HG02938 (cell line): ENCODE results near the gene KHK.

Experiments used
- ATAC-seq: cut with Tn5 transposase; IDR thresholded peaks from one replicate; pipeline ENCODE4 v1.9.1; 2021; ENCODE audit warnings: mild to moderate bottlenecking, moderate library complexity; ENCODE audit not compliant: unreplicated experiment

KHK gene

DNA sequence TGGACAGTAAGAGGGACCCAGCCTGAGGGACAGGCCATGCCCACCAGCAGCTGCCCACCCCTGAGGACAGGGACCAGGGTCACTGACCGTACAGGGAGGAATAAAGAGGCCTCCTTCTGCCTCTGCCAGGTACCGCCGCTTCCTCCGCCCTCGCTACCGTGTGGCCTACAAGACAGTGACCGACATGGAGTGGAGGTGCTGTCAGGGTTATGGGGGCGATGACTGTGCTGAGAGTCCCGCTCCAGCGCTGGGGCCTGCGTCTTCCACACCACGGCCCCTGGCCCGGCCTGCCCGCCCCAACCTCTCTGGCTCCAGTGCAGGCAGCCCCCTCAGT lies 6.0 kb upstream of the KHK start:
- no peak for ATAC-seq

DNA sequence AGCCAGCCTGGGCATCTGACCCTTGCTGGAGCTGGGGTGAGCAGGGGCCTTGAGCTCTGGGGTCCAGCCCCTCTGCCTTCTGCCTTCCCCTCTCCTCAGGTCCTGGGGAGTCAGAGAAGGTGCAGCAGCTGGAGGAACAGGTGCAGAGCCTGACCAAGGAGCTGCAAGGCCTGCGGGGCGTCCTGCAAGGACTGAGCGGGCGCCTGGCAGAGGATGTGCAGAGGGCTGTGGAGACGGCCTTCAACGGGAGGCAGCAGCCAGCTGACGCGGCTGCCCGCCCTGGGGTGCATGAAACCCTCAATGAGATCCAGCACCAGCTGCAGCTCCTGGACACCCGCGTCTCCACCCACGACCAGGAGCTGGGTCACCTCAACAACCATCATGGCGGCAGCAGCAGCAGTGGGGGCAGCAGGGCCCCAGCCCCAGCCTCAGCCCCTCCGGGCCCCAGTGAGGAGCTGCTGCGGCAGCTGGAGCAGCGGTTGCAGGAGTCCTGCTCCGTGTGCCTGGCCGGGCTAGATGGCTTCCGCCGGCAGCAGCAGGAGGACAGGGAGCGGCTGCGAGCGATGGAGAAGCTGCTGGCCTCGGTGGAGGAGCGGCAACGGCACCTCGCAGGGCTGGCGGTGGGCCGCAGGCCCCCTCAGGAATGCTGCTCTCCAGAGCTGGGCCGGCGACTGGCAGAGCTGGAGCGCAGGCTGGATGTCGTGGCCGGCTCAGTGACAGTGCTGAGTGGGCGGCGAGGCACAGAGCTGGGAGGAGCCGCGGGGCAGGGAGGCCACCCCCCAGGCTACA lies 4.4 kb upstream of the KHK start:
- no peak for ATAC-seq

DNA sequence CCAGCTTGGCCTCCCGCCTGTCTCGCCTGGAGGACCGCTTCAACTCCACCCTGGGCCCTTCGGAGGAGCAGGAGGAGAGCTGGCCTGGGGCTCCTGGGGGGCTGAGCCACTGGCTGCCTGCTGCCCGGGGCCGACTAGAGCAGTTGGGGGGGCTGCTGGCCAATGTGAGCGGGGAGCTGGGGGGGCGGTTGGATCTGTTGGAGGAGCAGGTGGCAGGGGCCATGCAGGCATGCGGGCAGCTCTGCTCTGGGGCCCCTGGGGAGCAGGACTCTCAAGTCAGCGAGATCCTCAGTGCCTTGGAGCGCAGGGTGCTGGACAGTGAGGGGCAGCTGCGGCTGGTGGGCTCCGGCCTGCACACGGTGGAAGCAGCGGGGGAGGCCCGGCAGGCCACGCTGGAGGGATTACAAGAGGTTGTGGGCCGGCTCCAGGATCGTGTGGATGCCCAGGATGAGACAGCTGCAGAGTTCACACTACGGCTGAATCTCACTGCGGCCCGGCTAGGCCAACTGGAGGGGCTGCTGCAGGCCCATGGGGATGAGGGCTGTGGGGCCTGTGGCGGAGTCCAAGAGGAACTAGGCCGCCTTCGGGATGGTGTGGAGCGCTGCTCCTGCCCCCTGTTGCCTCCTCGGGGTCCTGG lies 3.7 kb upstream of the KHK start:
- no peak for ATAC-seq

DNA sequence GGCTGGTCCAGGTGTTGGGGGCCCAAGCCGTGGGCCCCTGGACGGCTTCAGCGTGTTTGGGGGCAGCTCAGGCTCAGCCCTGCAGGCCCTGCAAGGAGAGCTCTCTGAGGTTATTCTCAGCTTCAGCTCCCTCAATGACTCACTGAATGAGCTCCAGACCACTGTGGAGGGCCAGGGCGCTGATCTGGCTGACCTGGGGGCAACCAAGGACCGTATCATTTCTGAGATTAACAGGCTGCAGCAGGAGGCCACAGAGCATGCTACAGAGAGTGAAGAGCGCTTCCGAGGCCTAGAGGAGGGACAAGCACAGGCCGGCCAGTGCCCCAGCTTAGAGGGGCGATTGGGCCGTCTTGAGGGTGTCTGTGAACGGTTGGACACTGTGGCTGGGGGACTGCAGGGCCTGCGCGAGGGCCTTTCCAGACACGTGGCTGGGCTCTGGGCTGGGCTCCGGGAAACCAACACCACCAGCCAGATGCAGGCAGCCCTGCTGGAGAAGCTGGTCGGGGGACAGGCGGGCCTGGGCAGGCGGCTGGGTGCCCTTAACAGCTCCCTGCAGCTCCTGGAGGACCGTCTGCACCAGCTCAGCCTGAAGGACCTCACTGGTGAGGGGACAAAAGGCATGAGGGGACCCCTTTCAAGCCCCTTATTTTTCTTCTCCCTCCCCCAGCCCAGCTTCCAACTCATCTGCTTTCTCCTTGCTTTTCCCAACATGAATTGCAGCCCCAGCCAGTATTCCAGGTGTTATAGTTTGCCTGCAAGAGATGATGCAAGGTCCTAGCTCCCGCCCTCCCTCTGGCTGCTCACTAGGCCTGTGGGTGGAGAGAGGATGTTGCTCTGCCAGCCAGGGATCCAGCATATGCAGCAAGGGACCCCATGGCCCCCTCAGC lies 2.9 kb upstream of the KHK start:
- no peak for ATAC-seq

DNA sequence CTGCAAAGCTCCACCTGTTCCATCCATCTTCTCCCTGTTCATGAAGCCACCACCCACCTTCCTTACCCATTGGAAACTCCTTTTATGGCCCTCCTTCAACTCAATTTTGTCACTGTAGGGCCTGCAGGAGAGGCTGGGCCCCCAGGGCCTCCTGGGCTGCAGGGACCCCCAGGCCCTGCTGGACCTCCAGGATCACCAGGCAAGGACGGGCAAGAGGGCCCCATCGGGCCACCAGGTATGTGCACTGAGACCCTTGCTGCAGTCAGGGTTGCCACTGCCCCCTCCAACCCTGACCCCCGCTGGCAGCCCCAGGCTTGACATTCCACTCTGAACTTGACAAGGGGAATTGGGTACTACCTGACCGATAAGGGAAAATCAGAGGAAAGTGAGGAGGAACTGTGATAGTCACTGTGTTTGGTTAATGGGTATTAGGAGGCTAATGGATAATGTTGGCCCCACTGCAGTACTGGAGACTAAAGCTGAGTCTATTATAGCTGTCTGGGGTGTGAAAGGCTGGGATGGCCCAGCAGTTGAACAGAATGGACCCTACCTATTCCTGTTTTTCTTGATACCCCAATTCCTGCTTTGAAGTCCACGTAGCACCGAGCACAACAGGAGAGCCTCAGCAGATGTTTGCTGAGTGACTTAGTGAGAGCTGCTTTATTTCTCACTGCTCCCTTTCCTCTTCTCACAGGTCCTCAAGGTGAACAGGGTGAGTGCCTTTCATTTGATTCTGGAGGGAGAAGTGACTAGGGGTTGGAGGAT lies 2.1 kb upstream of the KHK start:
- ATAC-seq: no peak

DNA sequence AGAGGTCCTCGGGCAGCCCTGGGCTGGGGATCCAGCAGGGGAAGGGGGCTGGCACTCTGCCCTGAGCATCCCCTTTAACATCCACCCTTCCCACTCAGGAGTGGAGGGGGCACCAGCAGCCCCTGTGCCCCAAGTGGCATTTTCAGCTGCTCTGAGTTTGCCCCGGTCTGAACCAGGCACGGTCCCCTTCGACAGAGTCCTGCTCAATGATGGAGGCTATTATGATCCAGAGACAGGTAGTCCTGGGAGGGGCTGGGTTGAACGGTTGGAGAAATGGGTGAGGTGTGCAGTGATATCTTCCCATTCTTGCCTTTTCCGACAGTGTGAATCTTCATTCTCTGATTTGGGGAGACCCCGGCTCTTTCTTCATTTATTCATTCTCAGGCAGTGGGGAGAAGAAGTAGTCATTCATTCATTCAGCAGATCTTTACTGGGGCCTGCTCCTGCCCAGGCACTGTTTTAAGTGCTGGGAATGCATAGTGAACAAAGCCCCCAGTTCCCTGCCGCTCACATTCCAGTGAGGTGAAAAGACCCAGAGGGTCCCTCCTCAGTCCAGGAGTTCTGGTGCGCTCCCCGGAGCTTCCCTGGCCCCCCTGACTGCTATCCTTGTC lies 1.4 kb upstream of the KHK start:
- ATAC-seq: no peak

DNA sequence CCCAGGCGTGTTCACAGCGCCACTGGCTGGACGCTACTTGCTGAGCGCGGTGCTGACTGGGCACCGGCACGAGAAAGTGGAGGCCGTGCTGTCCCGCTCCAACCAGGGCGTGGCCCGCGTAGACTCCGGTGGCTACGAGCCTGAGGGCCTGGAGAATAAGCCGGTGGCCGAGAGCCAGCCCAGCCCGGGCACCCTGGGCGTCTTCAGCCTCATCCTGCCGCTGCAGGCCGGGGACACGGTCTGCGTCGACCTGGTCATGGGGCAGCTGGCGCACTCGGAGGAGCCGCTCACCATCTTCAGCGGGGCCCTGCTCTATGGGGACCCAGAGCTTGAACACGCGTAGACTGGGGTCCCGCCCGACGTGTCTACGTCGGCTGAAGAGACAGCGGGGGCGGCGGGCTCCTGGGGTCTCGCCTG lies 891 bp upstream of the KHK start:
- ATAC-seq: peak; percentile 11

DNA sequence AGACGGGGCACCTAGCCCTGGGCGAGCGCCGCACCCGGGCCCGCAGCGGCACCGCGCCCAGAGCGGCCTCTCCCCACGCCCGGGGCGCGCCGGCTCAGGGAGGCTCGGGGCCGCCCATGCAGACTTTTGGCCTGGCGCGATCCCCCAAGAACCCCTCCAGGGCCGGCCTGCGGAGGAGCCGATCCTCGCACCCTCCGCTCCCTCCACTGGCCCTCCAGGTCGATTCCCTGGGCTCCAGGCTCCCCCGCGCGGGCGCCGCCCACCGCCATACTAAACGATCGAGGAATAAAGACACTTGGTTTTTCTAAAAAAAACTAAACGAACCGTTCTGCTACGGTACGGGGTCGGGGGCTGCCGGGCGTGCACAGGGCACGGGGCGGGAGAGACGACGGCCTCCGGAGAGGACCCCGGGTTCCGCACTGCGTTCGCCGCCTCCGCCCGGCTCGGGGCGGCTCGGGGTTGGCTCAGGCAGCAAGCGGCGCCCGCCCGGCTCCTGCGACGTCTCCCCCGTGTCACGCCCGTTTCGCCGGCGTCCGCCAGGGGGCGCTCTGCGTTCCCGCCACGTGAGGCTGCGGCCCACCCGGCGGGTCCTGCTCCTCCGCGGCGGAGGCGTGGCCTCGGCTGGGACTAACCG lies 365 bp upstream of the KHK start:
- peak; percentile 73 for ATAC-seq

DNA sequence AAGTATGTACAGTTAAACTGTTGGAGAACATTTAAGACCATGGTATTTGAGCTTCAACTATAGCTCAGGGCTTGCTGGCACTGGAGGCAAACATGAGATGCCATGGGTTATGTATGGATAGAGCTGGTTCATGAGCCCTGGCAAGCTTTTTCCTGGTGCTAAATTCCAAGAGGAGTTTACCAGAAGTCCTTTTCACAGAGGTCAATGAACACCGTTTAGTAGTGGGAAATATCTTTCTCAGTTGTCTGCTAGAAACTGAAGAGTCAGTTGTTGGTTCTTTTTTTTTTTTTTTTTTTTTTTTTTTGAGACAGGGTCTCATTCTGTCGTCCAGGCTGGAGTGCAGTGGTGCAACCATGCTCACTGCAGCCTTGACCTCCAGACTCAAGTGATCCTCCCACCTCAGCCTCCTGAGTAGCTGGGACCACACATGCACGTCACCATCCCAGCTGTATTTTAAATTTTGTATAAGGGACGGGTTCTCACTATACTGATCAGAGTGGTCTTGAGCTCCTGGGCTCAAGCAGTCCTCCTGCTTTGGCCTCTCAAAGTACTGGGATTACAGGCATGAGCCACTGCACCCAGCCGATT lies 1.3 kb downstream of the KHK start:
- no peak for ATAC-seq

DNA sequence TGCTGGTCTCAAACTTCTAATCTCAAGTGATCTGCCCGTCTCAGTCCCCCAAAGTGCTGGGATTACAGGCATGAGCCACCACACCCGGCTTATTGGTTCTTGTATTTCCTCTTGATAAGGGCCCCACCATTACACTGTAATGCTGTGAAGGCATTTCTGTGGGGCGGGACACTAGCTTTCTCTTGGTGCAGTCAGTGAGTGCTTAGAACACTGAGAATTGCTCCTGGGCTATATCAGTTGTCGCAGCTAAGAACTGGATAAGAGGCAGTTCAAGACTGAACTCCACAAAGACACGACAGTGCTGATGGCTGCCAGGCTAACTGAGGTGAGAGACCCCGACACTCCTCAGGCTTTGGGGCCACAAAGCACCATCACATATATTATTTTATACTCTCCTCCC lies 2.1 kb downstream of the KHK start:
- no peak for ATAC-seq

DNA sequence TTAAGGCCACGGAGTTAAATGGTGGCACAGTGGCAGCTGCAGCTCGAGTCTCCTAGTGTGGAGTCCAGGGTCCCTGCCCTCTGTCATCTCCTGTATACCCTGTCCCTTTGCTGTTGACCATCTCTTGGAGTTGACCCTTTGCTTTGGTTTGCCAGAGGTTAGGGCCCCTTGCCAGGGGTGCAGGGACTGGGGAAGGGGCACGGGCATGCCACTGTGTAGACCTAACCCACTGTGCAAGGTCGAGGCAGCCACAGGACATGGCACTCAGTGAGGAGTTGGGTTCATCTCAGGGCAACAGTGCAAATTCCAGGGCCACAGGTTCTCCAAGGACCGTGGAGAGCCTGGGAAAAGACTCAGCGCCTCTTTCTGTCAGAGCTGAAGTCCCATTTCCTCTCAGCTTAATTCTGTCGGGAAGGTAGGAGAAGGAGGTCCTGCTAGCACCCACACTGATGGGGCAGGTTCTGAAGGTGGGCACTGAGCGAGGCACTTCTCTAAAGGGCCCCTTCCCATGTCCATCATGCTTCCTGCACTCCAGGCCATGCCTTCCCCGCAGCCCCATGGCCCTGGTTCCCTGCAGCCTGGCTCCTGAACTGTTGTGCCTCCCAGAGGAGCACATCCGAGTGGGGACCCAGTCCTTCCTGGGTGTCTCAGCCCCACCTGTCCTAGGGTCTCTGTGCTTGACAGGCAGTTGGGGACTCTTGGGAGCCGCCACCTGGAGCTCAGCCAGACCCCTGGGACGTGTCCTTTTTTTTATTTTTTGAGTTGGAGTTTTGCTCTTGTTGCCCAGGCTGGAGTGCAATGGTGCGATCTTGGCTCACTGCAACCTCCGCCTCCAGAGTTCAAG lies 2.8 kb downstream of the KHK start:
- ATAC-seq: no peak

DNA sequence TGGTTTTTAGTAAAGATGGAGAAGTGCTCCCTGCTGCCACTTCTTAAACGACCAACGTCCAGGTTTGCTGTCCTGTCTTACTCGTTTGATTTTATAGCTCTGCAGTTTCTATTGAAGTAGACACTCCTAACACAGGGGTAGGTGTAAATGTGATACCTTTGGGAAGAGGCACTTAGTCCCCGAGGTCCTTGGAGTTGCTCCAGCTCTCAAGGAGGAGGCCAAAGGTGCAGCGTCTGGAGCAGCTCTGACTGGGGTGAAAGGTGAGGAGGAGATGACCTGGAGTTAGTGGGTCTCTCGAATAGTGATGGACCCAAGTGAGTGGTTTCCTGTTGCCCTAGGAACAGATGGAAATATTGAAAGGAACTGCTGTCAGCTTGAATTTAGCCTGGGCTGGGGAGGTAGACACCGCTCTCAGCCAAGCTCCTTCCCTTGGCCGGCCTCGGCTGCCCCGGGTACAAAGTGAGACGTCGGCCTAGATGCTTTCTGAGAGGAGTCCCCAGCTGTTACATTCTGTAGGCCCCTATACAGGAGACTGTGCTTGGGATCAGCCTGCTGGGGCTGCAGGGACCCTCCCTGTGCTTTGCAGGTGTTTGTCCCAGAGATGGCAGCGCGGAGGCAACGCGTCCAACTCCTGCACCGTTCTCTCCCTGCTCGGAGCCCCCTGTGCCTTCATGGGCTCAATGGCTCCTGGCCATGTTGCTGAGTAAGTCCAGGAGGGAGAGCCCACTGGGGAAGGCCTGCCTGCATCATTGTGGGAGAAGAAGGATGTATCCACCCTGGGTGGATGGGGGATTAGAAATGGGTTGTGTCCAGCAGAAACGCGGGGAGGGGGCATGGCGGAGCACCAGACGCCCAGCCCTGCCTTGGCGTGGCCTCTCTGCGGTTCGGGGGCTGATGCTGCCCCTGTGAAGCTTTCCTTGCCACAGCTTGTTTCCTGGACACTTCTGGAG lies 5.4 kb downstream of the KHK start:
- no peak for ATAC-seq

DNA sequence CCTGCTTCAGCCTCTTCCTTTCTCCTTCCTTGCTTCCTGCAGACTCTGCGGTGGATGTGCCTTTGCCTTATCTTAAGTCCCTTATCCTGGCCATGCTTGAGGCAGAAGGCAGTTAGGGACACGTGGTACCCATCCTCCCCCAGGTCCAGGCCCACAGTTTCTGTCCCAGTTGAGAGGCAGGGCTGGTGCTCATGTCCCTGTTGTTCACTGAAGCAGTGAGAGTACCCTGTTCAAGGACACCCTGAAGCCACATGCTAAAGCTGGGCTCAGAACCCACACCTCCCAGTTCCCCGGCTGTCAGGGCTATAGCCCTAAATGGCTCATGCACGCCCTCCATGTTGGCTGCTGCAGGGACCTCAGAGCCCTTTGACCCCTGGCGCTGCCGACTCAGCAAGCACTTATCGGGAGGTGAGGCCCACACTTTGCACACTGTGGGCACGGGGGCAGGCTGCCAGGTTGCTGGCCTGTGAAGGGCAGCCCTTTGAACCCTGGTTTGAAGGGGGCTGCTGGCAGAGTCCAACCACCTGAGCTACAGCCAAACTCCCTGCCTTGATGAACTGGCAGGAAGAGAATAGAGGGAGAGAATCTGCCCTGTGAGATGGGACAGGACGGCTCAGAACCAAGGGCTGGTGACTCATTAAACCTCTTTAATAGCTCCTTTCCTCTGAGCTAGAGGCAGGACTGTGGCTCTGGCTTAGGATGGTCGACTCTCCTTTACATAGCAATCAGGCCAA lies 6.3 kb downstream of the KHK start:
- no peak for ATAC-seq

DNA sequence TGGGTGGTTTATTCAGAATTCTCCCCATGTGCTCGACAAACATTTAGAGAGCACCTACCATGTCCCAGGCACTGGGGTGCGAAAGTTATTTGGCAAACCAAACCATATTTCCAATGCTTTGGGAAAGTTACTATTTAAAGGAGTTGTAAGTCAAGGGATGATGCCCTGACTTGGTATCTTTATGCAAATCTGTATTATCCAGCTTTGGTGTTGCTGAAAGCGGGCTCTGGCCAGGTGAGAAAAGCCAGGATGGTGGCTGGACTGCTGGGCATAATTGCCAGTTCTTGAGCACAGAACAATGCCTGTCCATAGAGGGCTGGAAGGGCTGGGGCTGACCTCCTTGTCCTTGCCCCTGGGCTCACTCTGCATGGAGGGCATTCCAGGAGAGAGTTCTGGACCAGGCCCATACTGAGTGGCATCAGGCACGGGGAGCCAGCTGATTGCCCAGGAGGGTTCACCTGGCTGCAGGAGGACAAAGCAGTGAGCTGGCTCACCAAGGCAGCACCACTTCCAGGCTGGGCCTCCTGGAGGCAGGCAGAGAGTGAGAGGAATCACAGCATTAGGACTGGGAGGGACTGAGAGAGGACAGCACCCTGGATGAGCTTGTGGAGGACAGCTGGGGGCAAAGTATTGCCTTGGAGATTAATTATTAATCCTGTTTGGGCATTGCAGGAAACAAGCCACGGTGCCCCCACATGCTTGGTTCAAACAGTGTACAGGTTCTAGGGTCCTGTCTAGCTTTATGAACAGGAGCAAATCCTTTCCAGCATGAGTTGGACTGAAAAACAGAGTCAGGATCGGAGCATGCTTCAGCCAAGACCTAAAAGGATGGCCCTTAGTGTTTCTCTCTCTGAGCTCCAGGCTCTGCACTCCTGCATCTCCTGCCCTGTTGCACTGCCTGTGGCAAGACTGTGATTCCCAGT lies 7.1 kb downstream of the KHK start:
- ATAC-seq: no peak

DNA sequence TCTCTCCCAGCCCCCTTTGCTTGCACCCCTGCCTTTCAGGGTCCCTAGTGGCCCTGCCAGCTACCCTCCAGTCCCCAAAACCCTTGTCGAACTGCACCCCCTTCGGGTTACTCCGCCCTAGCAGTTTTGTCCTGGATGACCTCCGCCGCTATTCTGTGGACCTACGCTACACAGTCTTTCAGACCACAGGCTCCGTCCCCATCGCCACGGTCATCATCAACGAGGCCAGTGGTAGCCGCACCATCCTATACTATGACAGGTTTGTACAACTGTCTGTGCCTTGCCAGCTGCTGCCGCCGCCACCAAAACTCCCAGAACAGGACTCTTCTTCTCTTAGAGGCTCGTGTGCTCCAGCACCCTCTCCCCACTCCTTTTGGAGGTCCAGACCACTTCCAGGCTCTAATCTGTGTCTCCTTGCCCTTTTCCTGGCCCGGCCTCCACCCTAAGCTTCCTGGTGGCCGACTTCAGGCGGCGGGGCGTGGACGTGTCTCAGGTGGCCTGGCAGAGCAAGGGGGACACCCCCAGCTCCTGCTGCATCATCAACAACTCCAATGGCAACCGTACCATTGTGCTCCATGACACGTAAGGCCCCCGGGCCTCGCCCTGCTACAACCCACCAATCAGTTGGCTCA lies 7.9 kb downstream of the KHK start:
- ATAC-seq: no peak

DNA sequence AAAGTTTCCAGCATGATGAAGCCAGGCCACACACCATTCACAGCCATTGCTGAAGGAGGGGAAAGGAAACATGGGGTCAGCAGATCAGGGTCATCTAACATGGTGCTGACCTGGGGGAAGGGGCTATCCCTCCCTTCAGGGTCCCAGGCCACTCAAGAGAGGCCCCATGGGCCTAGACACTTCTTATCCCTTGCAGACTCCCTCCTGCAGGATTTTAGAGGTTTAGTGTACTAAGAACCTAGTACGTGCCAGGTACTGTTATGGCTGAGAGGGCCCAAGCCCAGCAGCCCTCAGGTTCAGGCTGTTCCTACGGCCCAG lies 8.8 kb downstream of the KHK start:
- ATAC-seq: no peak
